Heart right ventricle (tissue), 16 donors: ENCODE results near the gene CXCL8. TPM values are rescaled to one million over a fixed set of nuclear protein-coding genes. Genes with fewer than 3 reads are reported as not detected.

Source experiments
- ATAC-seq, 8 donors: fragments of 200-7000 bp; cut with Tn5 transposase; one replicate each; pipeline ENCODE4 v1.9.1; 2020; ENCODE audit warnings: mild to moderate bottlenecking in 8 of 8, moderate library complexity in 8 of 8, moderate number of reproducible peaks in 1 of 8
- DNase-seq, 2 donors: peaks; one replicate each; pipeline ENCODE4 v3.0.0-alpha.2; 2020
- H3K27ac ChIP-seq, 10 donors: fragments of 200-600 bp; sonication (generic) in 2 of 10; one replicate each; pipeline versions ENCODE4 v1.5.0 to v1.8.0; 2020 to 2022; ENCODE audit warnings: mild to moderate bottlenecking in 3 of 10
- H3K27me3 ChIP-seq, 7 donors: fragments of 200-600 bp; one replicate each; pipeline ENCODE4 v1.8.0; 2021 to 2022; ENCODE audit warnings: mild to moderate bottlenecking in 2 of 7
- H3K36me3 ChIP-seq, 9 donors: fragments of 200-600 bp; sonication (generic) in 1 of 9; one replicate each; pipeline versions ENCODE4 v1.5.0 to v1.8.0; 2020 to 2022; ENCODE audit warnings: mild to moderate bottlenecking in 2 of 9
- H3K4me1 ChIP-seq, 9 donors: fragments of 200-600 bp; sonication (generic) in 1 of 9; one replicate each; pipeline versions ENCODE4 v1.5.0 to v1.8.0; 2020 to 2022; ENCODE audit warnings: mild to moderate bottlenecking in 4 of 9
- H3K4me3 ChIP-seq, 10 donors: fragments of 200-600 bp; sonication (generic) in 2 of 10; one replicate each; pipeline versions ENCODE4 v1.5.0 to v1.8.0; 2020 to 2022; ENCODE audit warnings: mild to moderate bottlenecking in 7 of 10, moderate library complexity in 2 of 10
- H3K9me3 ChIP-seq, 11 donors: fragments of 200-600 bp in 10 of 11; sonication (generic) in 2 of 11; one replicate each; pipeline versions ENCODE4 v1.5.0 to v1.8.0; 2013 to 2022; ENCODE audit warnings: mild to moderate bottlenecking in 2 of 11, control low read depth in 1 of 11, moderate library complexity in 1 of 11
- WGBS, 2 donors: extraction: QIAGEN DNeasy Blood & Tissue Kit; methylation state at CpG; one replicate each; pipeline ENCODE4 v1.1.7; 2013; ENCODE audit warnings: inconsistent platforms in 1 of 2; 5-methylcytosine and 5-hydroxymethylcytosine counted together
- intact Hi-C, 10 donors: fragments of 100-400 bp; cut with DNase I; formaldehyde crosslinking; loops; one replicate each; pipeline versions ENCODE4 v1.11.1 to v1.14.2; 2022
- polyA plus RNA-seq, 2 donors: library from polyadenylated mRNA; stranded (reverse); fragments of 200-250 nt; gene quantifications; one replicate each; pipeline ENCODE4 v1.2.3, GENCODE V29; 2013
- total RNA-seq, 10 donors: library from RNA; stranded (reverse); fragmentation: NEBNext Ultra II Directional in 3 of 10; extraction: Animal tissue kit (Norgen Biotek cat#: 25700) in 3 of 10; gene quantifications; one replicate each; pipeline versions ENCODE4 v1.2.1 to v1.2.4, GENCODE V29; 2021 to 2023
- TF ChIP-seq, protein P1 (sequence below), 9 donors: fragments of 200-600 bp; sonication (generic) in 2 of 9; IDR thresholded peaks; one replicate each; pipeline versions ENCODE4 v1.5.0 to v1.8.0; 2021 to 2022; ENCODE audit warnings: antibody characterized with exemption in 9 of 9, mild to moderate bottlenecking in 5 of 9, moderate library complexity in 1 of 9
- donor health status: Arrhythmogenic right ventricular cardiomyopathy.
- donor health status: ischemic (EF 13 %, LVEDD 7.1; RV severe dilation, severe dysfunction).
- donor health status: healthy with polysubstance abuse.
- donor health status: DM: no; HTN: yes; CAD: no.
- donor health status: DM: no; HTN: no; CAD: no.
- donor health status: ischemic (EF 25% LVEDD 6.9; RV normal size, moderate dysfunction).
- donor health status: ischemic (EF 25% LVEDD 5.7; RV mildly dilated, moderate dysfunction).
- donor health status: healthy.
- donor health status: DM: yes; HTN: yes; CAD: no.
- donor health status: Ischemic cardiomyopathy.
- donor health status: ischemic (EF 35%, LVEDD 5.7; RV mildly dilated, moderate dysfunction).
- donor health status: nonischemic (EF 11% LVEDD 7.7; RV severe dilation, severe dysfunction).
- donor health status: DM: yes; HTN: yes; CAD: no.
- donor health status: PGD.
- donor health status: ischemic (EF 29% LVEDD 5.4; RV normal size, mild dysfunction).
- donor health status: nonischemic (EF 23%, LVEDD 6.1; RV moderate dilation, normal function).

The CXCL8 gene
- total and polyA plus RNA-seq, 12 donors: 0.23 to 19.3 (median 0.72) TPM; not detected in 1

GRCh38 chr4:73762409-73762808, 22.0 kb downstream of the CXCL8 start:
- H3K27ac ChIP-seq: no peak overlapping the region
- H3K4me1 ChIP-seq: peaks cover 0 to 21% (median 0%) of the 10 kb centered on the region in 9 donors
- no peaks in the 10 kb centered on the region for H3K27me3 ChIP-seq
- DNase-seq (no peak), ATAC-seq (no peak)
- intact Hi-C loops: loop anchor here in 1 of 10 donors (10.0 kb wide), 1 partner anchor 102 kb away; the partner anchor contains the start of gene CXCL1
- no peak overlapping the region for H3K4me3 ChIP-seq
- TF ChIP-seq, protein P1, sequence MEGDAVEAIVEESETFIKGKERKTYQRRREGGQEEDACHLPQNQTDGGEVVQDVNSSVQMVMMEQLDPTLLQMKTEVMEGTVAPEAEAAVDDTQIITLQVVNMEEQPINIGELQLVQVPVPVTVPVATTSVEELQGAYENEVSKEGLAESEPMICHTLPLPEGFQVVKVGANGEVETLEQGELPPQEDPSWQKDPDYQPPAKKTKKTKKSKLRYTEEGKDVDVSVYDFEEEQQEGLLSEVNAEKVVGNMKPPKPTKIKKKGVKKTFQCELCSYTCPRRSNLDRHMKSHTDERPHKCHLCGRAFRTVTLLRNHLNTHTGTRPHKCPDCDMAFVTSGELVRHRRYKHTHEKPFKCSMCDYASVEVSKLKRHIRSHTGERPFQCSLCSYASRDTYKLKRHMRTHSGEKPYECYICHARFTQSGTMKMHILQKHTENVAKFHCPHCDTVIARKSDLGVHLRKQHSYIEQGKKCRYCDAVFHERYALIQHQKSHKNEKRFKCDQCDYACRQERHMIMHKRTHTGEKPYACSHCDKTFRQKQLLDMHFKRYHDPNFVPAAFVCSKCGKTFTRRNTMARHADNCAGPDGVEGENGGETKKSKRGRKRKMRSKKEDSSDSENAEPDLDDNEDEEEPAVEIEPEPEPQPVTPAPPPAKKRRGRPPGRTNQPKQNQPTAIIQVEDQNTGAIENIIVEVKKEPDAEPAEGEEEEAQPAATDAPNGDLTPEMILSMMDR (IDR thresholded peaks at IDR 0.05): no peak
- H3K9me3 ChIP-seq: no peaks in the 10 kb centered on the region
- no peaks in the 10 kb centered on the region for H3K36me3 ChIP-seq
- WGBS, 2 donors: 54 to 70% methylated on average over 7 of the region's 7 CpGs

GRCh38 chr4:73763877-73764276, 23.5 kb downstream of the CXCL8 start:
- DNase-seq: no peak
- peaks cover 0 to 21% (median 0%) of the 10 kb centered on the region in 9 donors for H3K4me1 ChIP-seq
- ATAC-seq: no peak
- WGBS, 2 donors: 90 to 91% methylated on average over 6 of the region's 6 CpGs
- H3K9me3 ChIP-seq: no peaks in the 10 kb centered on the region
- no peaks in the 10 kb centered on the region for H3K27me3 ChIP-seq
- intact Hi-C loops: loop anchor here in 1 of 10 donors (10.0 kb wide), 1 partner anchor 101 kb away; the partner anchor contains the start of gene CXCL1
- no peak overlapping the region for H3K4me3 ChIP-seq
- H3K27ac ChIP-seq: no peak overlapping the region
- TF ChIP-seq, protein P1 (IDR thresholded peaks at IDR 0.05): no peak
- H3K36me3 ChIP-seq: no peaks in the 10 kb centered on the region

DNA sequence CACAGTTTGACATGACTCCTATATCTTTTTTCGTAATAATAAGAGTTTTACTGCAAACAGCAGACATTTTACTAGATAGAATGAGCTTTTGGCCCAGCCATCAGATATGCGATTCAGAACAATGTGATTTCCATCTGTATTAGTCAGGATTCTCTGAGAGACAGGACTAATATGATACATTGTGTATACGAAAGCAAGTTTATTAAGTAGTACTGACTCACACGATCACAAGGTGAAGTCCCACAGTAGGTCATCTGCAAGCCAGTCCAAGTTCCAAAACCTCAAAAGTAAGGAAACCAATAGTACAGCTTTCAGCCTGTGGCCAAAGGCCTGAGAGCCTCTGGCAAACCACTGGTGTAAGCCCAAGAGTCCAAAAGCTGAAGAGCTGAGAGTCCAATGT, 24.1 kb downstream of the CXCL8 start:
- WGBS, 2 donors: 88 to 90% methylated on average over 4 of the region's 4 CpGs
- intact Hi-C loops: loop anchor here in 1 of 10 donors (10.0 kb wide), 1 partner anchor 100 kb away; the partner anchor contains the start of gene CXCL1
- DNase-seq (no peak), ATAC-seq (no peak)
- H3K27me3 ChIP-seq: no peaks in the 10 kb centered on the region
- H3K9me3 ChIP-seq: no peaks in the 10 kb centered on the region
- TF ChIP-seq, protein P1 (IDR thresholded peaks at IDR 0.05): no peak
- H3K36me3 ChIP-seq: no peaks in the 10 kb centered on the region
- no peak overlapping the region for H3K27ac ChIP-seq
- H3K4me1 ChIP-seq: peaks cover 0 to 19% (median 0%) of the 10 kb centered on the region in 9 donors
- H3K4me3 ChIP-seq: no peak overlapping the region

- Histone ChIP-seq H3K9me3 (no peaks in the 10 kb centered on the region), H3K36me3 (no peaks in the 10 kb centered on the region), H3K4me3 (no peak overlapping the region), H3K27ac (no peak overlapping the region), H3K4me1 (peaks cover 0 to 11% (median 0%) of the 10 kb centered on the region in 9 donors), H3K27me3 (no peaks in the 10 kb centered on the region)
- WGBS, 2 donors: 68 to 92% methylated on average over 2 of the region's 2 CpGs
- ATAC-seq (no peak), DNase-seq (no peak)
- intact Hi-C loops: loop anchor here in 1 of 10 donors (10.0 kb wide), 1 partner anchor 100 kb away; the partner anchor contains the start of gene CXCL1
- TF ChIP-seq, protein P1 (IDR thresholded peaks at IDR 0.05): no peak
These were observed 24.9 kb downstream of the CXCL8 start for GRCh38 chr4:73765296-73765695.
